ENCODE measurements around the gene SYNPO2. TPM values are rescaled to one million over a fixed set of nuclear protein-coding genes. Genes with fewer than 3 reads are reported as not detected.

SYNPO2 gene
- polyA plus RNA-seq, 1 donor (not counting 4 experiments of a cell fraction or from before 2014, with no cell fraction given): 0.34 TPM

DNA sequence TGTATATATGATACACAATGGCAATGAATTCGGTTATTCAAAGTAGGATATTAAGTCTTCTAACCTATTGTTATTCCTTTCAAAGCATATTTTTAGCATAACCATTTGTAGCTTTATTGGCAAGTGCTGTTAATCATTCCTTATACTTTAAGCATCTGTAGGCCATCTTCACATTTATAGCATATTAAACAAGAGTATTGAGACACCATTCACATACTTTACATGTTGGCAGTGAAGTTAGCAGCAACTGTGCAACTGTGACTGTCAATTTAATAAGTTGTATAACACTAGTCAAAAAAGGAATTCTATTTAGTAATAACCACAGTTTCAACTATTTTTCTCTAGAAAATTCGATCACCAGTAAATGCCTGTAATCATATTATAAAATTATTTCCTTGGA, 139.6 kb downstream of the SYNPO2 start:
- dilution Hi-C loops (cut with MboI; ENCODE audit: extremely low pct_ligation_motif_present, low sequenced_read_pairs): no loop called here
- DNase-seq (ENCODE audit: low read depth, low spot score) (no peak), FAIRE-seq (no peak)
- Histone ChIP-seq H3K36me3 (ENCODE audit: control insufficient read depth in 2 of 2, extremely low read depth in 1 of 2, insufficient read depth in 2 of 2, low read length in 2 of 2) (no peaks in the 10 kb centered on the region), H3K9me1 (ENCODE audit: control insufficient read depth, extremely low read depth, insufficient read depth, low read length) (no peaks in the 10 kb centered on the region), H3K27ac (ENCODE audit: control insufficient read depth, insufficient read depth, low read length) (no peak overlapping the region), H3K4me2 (ENCODE audit: control insufficient read depth, extremely low read depth, insufficient read depth, low read depth, low read length) (no peak overlapping the region), H2AFZ (ENCODE audit: control insufficient read depth, low read length) (no peak overlapping the region), H3K27me3 (ENCODE audit: control insufficient read depth, extremely low read depth, insufficient read depth, low read length) (no peaks in the 10 kb centered on the region), H3K9me3 (ENCODE audit: control insufficient read depth, low read depth, low read length) (no peaks in the 10 kb centered on the region), H3K79me2 (ENCODE audit: control insufficient read depth, insufficient read depth, low read length) (no peaks in the 10 kb centered on the region), H3K9ac (ENCODE audit: control insufficient read depth, extremely low read depth, insufficient read depth, low read length) (no peak overlapping the region), H4K20me1 (ENCODE audit: control insufficient read depth, extremely low read depth, insufficient read depth, low read length) (no peaks in the 10 kb centered on the region), H3K4me3 (ENCODE audit: control insufficient read depth in 2 of 3, extremely low read depth in 1 of 3, insufficient read depth in 2 of 3, low read depth in 1 of 3, low read length in 3 of 3) (no peak overlapping the region), H3K4me1 (ENCODE audit: control insufficient read depth, extremely low read depth, insufficient read depth, low read length) (peaks cover 18% of the 10 kb centered on the region)
- TF ChIP-seq CTCF (optimal IDR thresholded peaks at IDR 0.05 in 1 of 3, IDR thresholded peaks at IDR 0.05 in 1 of 3, conservative IDR thresholded peaks at IDR 0.05 in 1 of 3; ENCODE audit: extremely low read depth in 1 of 3, insufficient read depth in 2 of 3, low read length in 3 of 3) (no peak), EZH2 (IDR thresholded peaks at IDR 0.05; ENCODE audit: low read length) (no peak)

DNA sequence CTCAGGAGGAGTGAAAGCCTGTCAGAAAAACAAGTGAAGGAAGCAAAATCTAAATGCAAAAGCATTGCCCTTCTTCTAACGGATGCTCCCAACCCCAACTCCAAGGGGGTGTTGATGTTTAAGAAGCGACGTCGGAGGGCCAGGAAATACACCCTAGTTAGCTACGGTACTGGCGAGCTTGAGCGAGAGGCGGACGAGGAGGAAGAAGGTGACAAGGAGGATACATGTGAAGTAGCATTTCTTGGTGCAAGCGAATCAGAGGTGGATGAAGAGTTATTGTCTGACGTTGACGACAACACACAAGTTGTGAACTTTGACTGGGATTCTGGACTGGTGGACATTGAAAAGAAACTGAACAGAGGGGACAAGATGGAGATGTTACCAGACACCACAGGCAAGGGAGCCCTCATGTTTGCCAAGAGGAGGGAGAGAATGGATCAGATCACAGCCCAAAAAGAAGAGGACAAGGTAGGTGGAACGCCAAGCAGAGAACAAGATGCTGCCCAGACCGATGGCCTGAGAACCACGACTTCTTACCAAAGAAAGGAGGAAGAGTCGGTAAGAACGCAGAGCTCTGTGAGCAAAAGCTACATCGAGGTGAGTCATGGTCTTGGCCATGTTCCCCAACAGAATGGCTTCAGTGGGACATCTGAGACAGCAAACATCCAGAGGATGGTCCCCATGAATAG, 141.3 kb downstream of the SYNPO2 start:
- H3K9me1 ChIP-seq (ENCODE audit: control insufficient read depth, extremely low read depth, insufficient read depth, low read length): no peaks in the 10 kb centered on the region
- H2AFZ ChIP-seq (ENCODE audit: control insufficient read depth, low read length): no peak overlapping the region
- H3K79me2 ChIP-seq (ENCODE audit: control insufficient read depth, insufficient read depth, low read length): no peaks in the 10 kb centered on the region
- H3K9ac ChIP-seq (ENCODE audit: control insufficient read depth, extremely low read depth, insufficient read depth, low read length): no peak overlapping the region
- no peak overlapping the region for H3K4me2 ChIP-seq (ENCODE audit: control insufficient read depth, extremely low read depth, insufficient read depth, low read depth, low read length)
- H3K4me3 ChIP-seq (ENCODE audit: control insufficient read depth in 2 of 3, extremely low read depth in 1 of 3, insufficient read depth in 2 of 3, low read depth in 1 of 3, low read length in 3 of 3): no peak overlapping the region
- no peaks in the 10 kb centered on the region for H3K9me3 ChIP-seq (ENCODE audit: control insufficient read depth, low read depth, low read length)
- no peaks in the 10 kb centered on the region for H3K27me3 ChIP-seq (ENCODE audit: control insufficient read depth, extremely low read depth, insufficient read depth, low read length)
- no peak for TF ChIP-seq EZH2 (IDR thresholded peaks at IDR 0.05; ENCODE audit: low read length)
- TF ChIP-seq CTCF (optimal IDR thresholded peaks at IDR 0.05 in 1 of 3, IDR thresholded peaks at IDR 0.05 in 1 of 3, conservative IDR thresholded peaks at IDR 0.05 in 1 of 3; ENCODE audit: extremely low read depth in 1 of 3, insufficient read depth in 2 of 3, low read length in 3 of 3): no peak
- FAIRE-seq (no peak), DNase-seq (ENCODE audit: low read depth, low spot score) (no peak)
- dilution Hi-C loops (cut with MboI; ENCODE audit: extremely low pct_ligation_motif_present, low sequenced_read_pairs): no loop called here
- peaks cover 15% of the 10 kb centered on the region for H3K4me1 ChIP-seq (ENCODE audit: control insufficient read depth, extremely low read depth, insufficient read depth, low read length)
- no peaks in the 10 kb centered on the region for H4K20me1 ChIP-seq (ENCODE audit: control insufficient read depth, extremely low read depth, insufficient read depth, low read length)
- no peak overlapping the region for H3K27ac ChIP-seq (ENCODE audit: control insufficient read depth, insufficient read depth, low read length)
- no peaks in the 10 kb centered on the region for H3K36me3 ChIP-seq (ENCODE audit: control insufficient read depth in 2 of 2, extremely low read depth in 1 of 2, insufficient read depth in 2 of 2, low read length in 2 of 2)
